Lower leg skin (tissue), 4 donors: ENCODE data around the gene PLPPR5. TPM values are rescaled to one million over a fixed set of nuclear protein-coding genes. Genes with fewer than 3 reads are reported as not detected.

Source experiments
- DNase-seq, 2 donors: peaks; one replicate each; pipeline ENCODE4 v3.0.0-alpha.2; 2019; ENCODE audit warnings: low spot score in 2 of 2
- H3K4me3 ChIP-seq: fragments of 200-600 bp; sonication (generic); 2 replicates; pipeline ENCODE4 v1.5.1; 2017; ENCODE audit warnings: mild to moderate bottlenecking, low read depth; ENCODE audit not compliant: poor library complexity, severe bottlenecking
- POLR2A ChIP-seq, 2 donors: fragments of 450-650 bp; IDR thresholded peaks; one replicate each; pipeline ENCODE4 v1.6.1; 2016 to 2017; ENCODE audit warnings: antibody characterized with exemption in 2 of 2, mild to moderate bottlenecking in 1 of 2, moderate library complexity in 1 of 2
- WGBS, 2 donors: methylation state at CpG; one replicate each; pipeline ENCODE4 v1.1.5; 2018; 5-methylcytosine and 5-hydroxymethylcytosine counted together
- intact Hi-C: fragments of 100-400 bp; cut with DNase I; formaldehyde crosslinking; loops from one replicate; pipeline ENCODE4 v1.15.0; 2023; ENCODE audit warnings: low total_unique reads
- total RNA-seq, 4 donors: library from RNA; depleted of rRNA; stranded (reverse); fragments of >200 nt; gene quantifications; one replicate each; pipeline ENCODE4 v1.1.0, GENCODE V29; 2016
- TF ChIP-seq, protein P1 (sequence below), 3 donors: fragments of 450-650 bp; IDR thresholded peaks; one replicate each; pipeline ENCODE4 v1.5.1; 2016; ENCODE audit warnings: antibody characterized with exemption in 3 of 3, mild to moderate bottlenecking in 3 of 3, moderate library complexity in 2 of 3

The PLPPR5 gene
- total RNA-seq, 4 donors from 2014 or later, result 0.13 TPM; not detected in 3

DNA sequence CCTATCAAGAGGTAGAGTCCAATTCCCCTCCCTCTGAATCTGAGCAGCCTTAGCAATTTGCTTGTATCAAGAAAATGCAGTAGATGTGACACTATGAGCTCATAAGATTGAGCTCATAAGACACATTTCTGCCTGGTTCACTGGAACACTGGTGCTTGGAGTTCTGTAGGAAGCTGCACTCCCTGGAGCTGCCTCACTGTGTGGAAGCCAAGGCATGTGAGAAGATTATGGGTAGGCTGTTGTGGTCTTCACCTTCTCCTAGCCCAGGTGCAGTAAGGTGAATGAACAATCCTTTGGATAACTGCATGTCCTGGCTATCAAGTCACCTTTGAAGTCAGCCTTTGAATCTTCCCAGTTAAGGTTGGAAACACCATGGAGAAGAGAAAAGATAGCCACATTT, 67.3 kb downstream of the PLPPR5 start:
- no peak for DNase-seq
- TF ChIP-seq, protein P1, sequence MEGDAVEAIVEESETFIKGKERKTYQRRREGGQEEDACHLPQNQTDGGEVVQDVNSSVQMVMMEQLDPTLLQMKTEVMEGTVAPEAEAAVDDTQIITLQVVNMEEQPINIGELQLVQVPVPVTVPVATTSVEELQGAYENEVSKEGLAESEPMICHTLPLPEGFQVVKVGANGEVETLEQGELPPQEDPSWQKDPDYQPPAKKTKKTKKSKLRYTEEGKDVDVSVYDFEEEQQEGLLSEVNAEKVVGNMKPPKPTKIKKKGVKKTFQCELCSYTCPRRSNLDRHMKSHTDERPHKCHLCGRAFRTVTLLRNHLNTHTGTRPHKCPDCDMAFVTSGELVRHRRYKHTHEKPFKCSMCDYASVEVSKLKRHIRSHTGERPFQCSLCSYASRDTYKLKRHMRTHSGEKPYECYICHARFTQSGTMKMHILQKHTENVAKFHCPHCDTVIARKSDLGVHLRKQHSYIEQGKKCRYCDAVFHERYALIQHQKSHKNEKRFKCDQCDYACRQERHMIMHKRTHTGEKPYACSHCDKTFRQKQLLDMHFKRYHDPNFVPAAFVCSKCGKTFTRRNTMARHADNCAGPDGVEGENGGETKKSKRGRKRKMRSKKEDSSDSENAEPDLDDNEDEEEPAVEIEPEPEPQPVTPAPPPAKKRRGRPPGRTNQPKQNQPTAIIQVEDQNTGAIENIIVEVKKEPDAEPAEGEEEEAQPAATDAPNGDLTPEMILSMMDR (IDR thresholded peaks at IDR 0.05), result no peak
- TF ChIP-seq POLR2A (IDR thresholded peaks at IDR 0.05), result no peak
- H3K4me3 ChIP-seq, result no peak overlapping the region
- intact Hi-C loops, result no loop called here

GRCh38 chr1:98932184-98932583, 72.5 kb downstream of the PLPPR5 start:
- TF ChIP-seq, protein P1 (IDR thresholded peaks at IDR 0.05), result no peak
- no peak for TF ChIP-seq POLR2A (IDR thresholded peaks at IDR 0.05)
- intact Hi-C loops, result no loop called here
- no peak for DNase-seq
- no peak overlapping the region for H3K4me3 ChIP-seq
- WGBS, 2 donors, result 87 to 92% methylated on average over 5 of the region's 5 CpGs

DNA sequence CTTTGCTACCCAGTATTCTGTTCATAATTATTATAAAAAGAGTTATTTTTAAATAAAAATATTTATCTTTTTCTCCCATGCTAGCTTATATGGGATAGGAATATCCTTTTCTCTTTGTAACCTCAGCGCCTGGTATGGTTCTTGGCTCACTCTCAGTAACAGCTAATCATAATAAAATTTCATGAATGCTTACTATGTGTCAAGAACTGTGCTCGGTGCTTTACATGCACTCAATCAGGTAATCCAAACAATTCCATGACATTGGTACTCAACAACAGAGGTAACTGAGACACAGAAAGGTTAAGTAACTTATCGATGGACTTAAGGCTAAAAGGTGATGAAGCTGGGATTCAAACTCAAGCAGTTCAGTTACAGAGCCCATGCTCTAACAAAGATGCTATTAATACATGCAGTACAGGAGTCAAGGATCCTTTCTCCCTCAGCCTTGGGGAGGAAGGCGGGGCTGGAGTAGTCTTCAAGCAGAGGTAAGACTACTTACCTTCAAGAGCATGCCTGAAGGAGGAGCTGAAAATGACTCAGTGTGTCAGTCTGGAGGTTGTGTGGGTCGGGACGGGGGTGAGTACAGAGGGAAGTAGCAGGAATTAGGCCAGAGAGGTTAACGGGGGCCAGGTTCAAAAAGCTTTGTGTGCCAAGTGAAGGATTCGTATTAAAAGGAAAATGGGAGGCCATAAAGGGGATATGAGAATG, 73.4 kb downstream of the PLPPR5 start:
- 83 to 87% methylated on average over 8 of the region's 8 CpGs for WGBS, 2 donors
- DNase-seq, result no peak
- TF ChIP-seq POLR2A (IDR thresholded peaks at IDR 0.05), result no peak
- TF ChIP-seq, protein P1 (IDR thresholded peaks at IDR 0.05), result no peak
- H3K4me3 ChIP-seq, result no peak overlapping the region
- intact Hi-C loops, result no loop called here

- intact Hi-C loops, result no loop called here
- no peak for DNase-seq
- TF ChIP-seq, protein P1 (IDR thresholded peaks at IDR 0.05), result no peak
- no peak for TF ChIP-seq POLR2A (IDR thresholded peaks at IDR 0.05)
- WGBS, 2 donors, result 75 to 100% methylated on average over 1 of the region's 1 CpG
- no peak overlapping the region for H3K4me3 ChIP-seq
Measured at GRCh38 chr1:98929437-98929836, 75.2 kb downstream of the PLPPR5 start.

- 78% methylated on average over 4 of the region's 4 CpGs for WGBS, 2 donors
- TF ChIP-seq, protein P1 (IDR thresholded peaks at IDR 0.05), result no peak
- TF ChIP-seq POLR2A (IDR thresholded peaks at IDR 0.05), result no peak
- H3K4me3 ChIP-seq, result no peak overlapping the region
- intact Hi-C loops, result no loop called here
- DNase-seq, result no peak
Measured at GRCh38 chr1:98926597-98926996, 78.1 kb downstream of the PLPPR5 start.

- no peak for TF ChIP-seq POLR2A (IDR thresholded peaks at IDR 0.05)
- TF ChIP-seq, protein P1 (IDR thresholded peaks at IDR 0.05), result no peak
- intact Hi-C loops, result no loop called here
- DNase-seq, result no peak
- 78 to 83% methylated on average over 1 of the region's 1 CpG for WGBS, 2 donors
- H3K4me3 ChIP-seq, result no peak overlapping the region
Measured at GRCh38 chr1:98924977-98925376, 79.7 kb downstream of the PLPPR5 start.
